HG03469 (cell line): ENCODE measurements around the gene PRPH2.
A peak's percentile ranks its signal among the peaks of the same experiment; 100 is the strongest.

Experiments used
- ATAC-seq: cut with Tn5 transposase; IDR thresholded peaks from one replicate; pipeline ENCODE4 v1.9.1; 2021; ENCODE audit warnings: mild to moderate bottlenecking, moderate library complexity, moderate number of reproducible peaks; ENCODE audit not compliant: unreplicated experiment

Gene PRPH2

GRCh38 chr6:42722497-42722896 is at the start of gene PRPH2:
TSS of gene PRPH2 (minus strand) at chr6:42722597. CDS start at chr6:42722334, 263 bp downstream.
- no peak for ATAC-seq

GRCh38 chr6:42771741-42772100 is 49.3 kb upstream of the PRPH2 start:
- no peak for ATAC-seq

- no peak for ATAC-seq
These were observed 47.4 kb upstream of the PRPH2 start for GRCh38 chr6:42769836-42770235.

- ATAC-seq = no peak
These were observed 46.7 kb upstream of the PRPH2 start for GRCh38 chr6:42769051-42769450.

GRCh38 chr6:42766163-42766670 is 43.8 kb upstream of the PRPH2 start:
- ATAC-seq = no peak

- ATAC-seq = no peak
These were observed 42.7 kb upstream of the PRPH2 start for GRCh38 chr6:42764911-42765648.

GRCh38 chr6:42762950-42763349 is 40.6 kb upstream of the PRPH2 start:
- ATAC-seq = no peak

GRCh38 chr6:42762426-42762859 is 40.0 kb upstream of the PRPH2 start:
- no peak for ATAC-seq

- no peak for ATAC-seq
These were observed 39.1 kb upstream of the PRPH2 start for GRCh38 chr6:42761287-42762067.

- ATAC-seq = no peak
These were observed 36.5 kb upstream of the PRPH2 start for GRCh38 chr6:42758756-42759430.

GRCh38 chr6:42756722-42757121 is 34.3 kb upstream of the PRPH2 start:
- no peak for ATAC-seq

- ATAC-seq = no peak
These were observed 32.4 kb upstream of the PRPH2 start for GRCh38 chr6:42754759-42755158.

GRCh38 chr6:42751055-42751454 is 28.7 kb upstream of the PRPH2 start:
- no peak for ATAC-seq

GRCh38 chr6:42748203-42748898 is 26.0 kb upstream of the PRPH2 start:
- ATAC-seq = no peak

GRCh38 chr6:42746463-42747391 is 24.3 kb upstream of the PRPH2 start:
- ATAC-seq = peak; percentile 28

- peak; percentile 53 for ATAC-seq
These were observed 23.5 kb upstream of the PRPH2 start, which contains the start of gene TBCC for GRCh38 chr6:42745640-42746462. TSS of gene TBCC (minus strand) at chr6:42746103. CDS start at chr6:42746073, 30 bp downstream.

GRCh38 chr6:42745083-42745639 is 22.8 kb upstream of the PRPH2 start:
- ATAC-seq = no peak

- no peak for ATAC-seq
These were observed 22.0 kb upstream of the PRPH2 start for GRCh38 chr6:42744351-42744893.
